Measurements from ENCODE around the gene POLR2A. TPM values are rescaled to one million over a fixed set of nuclear protein-coding genes. Genes with fewer than 3 reads are reported as not detected.

POLR2A gene
- total and polyA plus RNA-seq, 2 of the 13 experiments (the other 11 are each of a cell fraction or from before 2014, with no cell fraction given): 17.8 to 18.3 TPM

GRCh38 chr17:7439462-7440112 lies 44.6 kb upstream of the POLR2A start, which contains the start of gene FGF11 (continued):
- TF ChIP-seq CREB1 (IDR thresholded peaks at IDR 0.05) (no peak), CREB1 (CRISPR knock-in tag; IDR thresholded peaks at IDR 0.05) (no peak), UBTF (CRISPR knock-in tag; IDR thresholded peaks at IDR 0.05) (peak; percentile 44; the same call in 1 of the 2 replicates), HOXD1 (CRISPR knock-in tag; IDR thresholded peaks at IDR 0.05) (no peak), HNRNPK (IDR thresholded peaks at IDR 0.05; ENCODE audit: low read depth, low read length, poor library complexity, severe bottlenecking) (peak; percentile 37), NFAT5 (CRISPR knock-in tag; IDR thresholded peaks at IDR 0.05) (no peak), ZNF572 (CRISPR knock-in tag; IDR thresholded peaks at IDR 0.05) (no peak), ZNF143 (CRISPR knock-in tag; IDR thresholded peaks at IDR 0.05) (no peak), BORCS8-MEF2B (CRISPR knock-in tag; IDR thresholded peaks at IDR 0.05) (0 out of 2 replicates have a peak, but pooled peaks have one; percentile 32), SATB2 (CRISPR knock-in tag; IDR thresholded peaks at IDR 0.05) (no peak), HDAC1 (CRISPR knock-in tag; IDR thresholded peaks at IDR 0.05) (0 out of 2 replicates have a peak, but pooled peaks have one; percentile 11), SYNCRIP (IDR thresholded peaks at IDR 0.05; ENCODE audit: insufficient read depth, low read depth, low read length) (no peak), TBX2 (CRISPR knock-in tag; IDR thresholded peaks at IDR 0.05; ENCODE audit: borderline replicate concordance) (0 out of 2 replicates have a peak, but pooled peaks have one; percentile 17), MIER2 (CRISPR knock-in tag; IDR thresholded peaks at IDR 0.05) (no peak), PITX1 (CRISPR knock-in tag; IDR thresholded peaks at IDR 0.05) (0 out of 2 replicates have a peak, but pooled peaks have one; percentile 17), ZNF24 (IDR thresholded peaks at IDR 0.05) (no peak), ZNF12 (CRISPR knock-in tag; IDR thresholded peaks at IDR 0.05) (no peak), ISL2 (CRISPR knock-in tag; IDR thresholded peaks at IDR 0.05) (no peak), HNRNPLL (IDR thresholded peaks at IDR 0.05; ENCODE audit: low read depth, low read length, poor library complexity, severe bottlenecking) (peak; percentile 45), ZNF256 (CRISPR knock-in tag; conservative IDR thresholded peaks at IDR 0.05) (no peak), ZNF350 (CRISPR knock-in tag; IDR thresholded peaks at IDR 0.05; ENCODE audit: borderline replicate concordance, low read depth) (no peak)

All from HepG2 (cell line).